ENCODE data around the gene DGKG. TPM values are rescaled to one million over a fixed set of nuclear protein-coding genes. Genes with fewer than 3 reads are reported as not detected.

DGKG gene
- total and polyA plus RNA-seq, 3 donors from 2014 or later = 0.68 to 1.2 (median 1.1) TPM

- 64 to 66% methylated on average over 2 of the region's 2 CpGs for WGBS, 2 donors
- H3K27ac ChIP-seq = no peak overlapping the region
- no peaks in the 10 kb centered on the region for H3K27me3 ChIP-seq
- intact Hi-C loops (cut with DNase I; ENCODE audit: low total_unique reads) = no loop called here
- H3K4me3 ChIP-seq = no peak overlapping the region
- no peaks in the 10 kb centered on the region for H3K9me3 ChIP-seq
- H3K4me1 ChIP-seq = no peaks in the 10 kb centered on the region
- no peak for DNase-seq
- no peaks in the 10 kb centered on the region for H3K36me3 ChIP-seq (ENCODE audit: low read depth, missing control alignments)
- TF ChIP-seq POLR2A (IDR thresholded peaks at IDR 0.05) (no peak), CTCF (IDR thresholded peaks at IDR 0.05) (no peak)
Measured at GRCh38 chr3:186375443-186375842, 13.4 kb upstream of the DGKG start.

GRCh38 chr3:186374376-186374775 is 12.3 kb upstream of the DGKG start:
- Histone ChIP-seq H3K9me3 (no peaks in the 10 kb centered on the region), H3K4me1 (no peaks in the 10 kb centered on the region), H3K27ac (no peak overlapping the region), H3K27me3 (no peaks in the 10 kb centered on the region), H3K4me3 (no peak overlapping the region), H3K36me3 (ENCODE audit: low read depth, missing control alignments) (no peaks in the 10 kb centered on the region)
- intact Hi-C loops (cut with DNase I; ENCODE audit: low total_unique reads) = no loop called here
- no peak for TF ChIP-seq CTCF (IDR thresholded peaks at IDR 0.05)
- TF ChIP-seq POLR2A (IDR thresholded peaks at IDR 0.05) = no peak
- 73 to 76% methylated on average over 4 of the region's 4 CpGs for WGBS, 2 donors
- DNase-seq = no peak

- Histone ChIP-seq H3K4me3 (no peak overlapping the region), H3K27ac (no peak overlapping the region), H3K36me3 (ENCODE audit: low read depth, missing control alignments) (no peaks in the 10 kb centered on the region), H3K27me3 (no peaks in the 10 kb centered on the region), H3K9me3 (no peaks in the 10 kb centered on the region), H3K4me1 (no peaks in the 10 kb centered on the region)
- intact Hi-C loops (cut with DNase I; ENCODE audit: low total_unique reads) = no loop called here
- no peak for DNase-seq
- TF ChIP-seq CTCF (IDR thresholded peaks at IDR 0.05) (no peak), POLR2A (IDR thresholded peaks at IDR 0.05) (no peak)
- 51 to 58% methylated on average over 3 of the region's 3 CpGs for WGBS, 2 donors
Measured at GRCh38 chr3:186369217-186369616, 7.2 kb upstream of the DGKG start.

- H3K36me3 ChIP-seq (ENCODE audit: low read depth, missing control alignments) = no peaks in the 10 kb centered on the region
- no peak for DNase-seq
- 68 to 85% methylated on average over 4 of the region's 4 CpGs for WGBS, 2 donors
- H3K9me3 ChIP-seq = no peaks in the 10 kb centered on the region
- H3K4me1 ChIP-seq = no peaks in the 10 kb centered on the region
- TF ChIP-seq CTCF (IDR thresholded peaks at IDR 0.05) (no peak), POLR2A (IDR thresholded peaks at IDR 0.05) (no peak)
- intact Hi-C loops (cut with DNase I; ENCODE audit: low total_unique reads) = no loop called here
- no peak overlapping the region for H3K27ac ChIP-seq
- no peak overlapping the region for H3K4me3 ChIP-seq
- no peaks in the 10 kb centered on the region for H3K27me3 ChIP-seq
Measured at GRCh38 chr3:186368717-186369116, 6.7 kb upstream of the DGKG start.

- Histone ChIP-seq H3K4me3 (no peak overlapping the region), H3K9me3 (no peaks in the 10 kb centered on the region), H3K4me1 (no peaks in the 10 kb centered on the region), H3K27ac (no peak overlapping the region), H3K36me3 (ENCODE audit: low read depth, missing control alignments) (no peaks in the 10 kb centered on the region), H3K27me3 (no peaks in the 10 kb centered on the region)
- TF ChIP-seq POLR2A (IDR thresholded peaks at IDR 0.05) (no peak), CTCF (IDR thresholded peaks at IDR 0.05) (no peak)
- intact Hi-C loops (cut with DNase I; ENCODE audit: low total_unique reads) = no loop called here
- 62 to 72% methylated on average over 3 of the region's 3 CpGs for WGBS, 2 donors
- no peak for DNase-seq
Measured at GRCh38 chr3:186368176-186368575, 6.1 kb upstream of the DGKG start.

Data from testis (tissue), 3 donors.